ENCODE results near the gene KCND2. TPM values are rescaled to one million over a fixed set of nuclear protein-coding genes. Genes with fewer than 3 reads are reported as not detected.

KCND2 gene
- total RNA-seq, 4 donors from 2014 or later, result 0.96 to 3.8 (median 1.7) TPM

- TF ChIP-seq CTCF (IDR thresholded peaks at IDR 0.05), result no peak
- ATAC-seq (ENCODE audit: low FRiP score) (peak; percentile 32), DNase-seq (ENCODE audit: low spot score) (no peak)
Observed at GRCh38 chr7:120402801-120403200, 129.8 kb downstream of the KCND2 start.

GRCh38 chr7:120404042-120404441 is 131.1 kb downstream of the KCND2 start:
- DNase-seq (ENCODE audit: low spot score) (no peak), ATAC-seq (ENCODE audit: low FRiP score) (no peak)
- TF ChIP-seq CTCF (IDR thresholded peaks at IDR 0.05), result no peak

GRCh38 chr7:120405652-120406051 is 132.7 kb downstream of the KCND2 start:
- TF ChIP-seq CTCF (IDR thresholded peaks at IDR 0.05), result no peak
- ATAC-seq (ENCODE audit: low FRiP score) (no peak), DNase-seq (ENCODE audit: low spot score) (no peak)

GRCh38 chr7:120407010-120407409 is 134.0 kb downstream of the KCND2 start:
- ATAC-seq (ENCODE audit: low FRiP score) (no peak), DNase-seq (ENCODE audit: low spot score) (no peak)
- no peak for TF ChIP-seq CTCF (IDR thresholded peaks at IDR 0.05)

GRCh38 chr7:120412139-120413050 is 139.4 kb downstream of the KCND2 start:
- ATAC-seq (ENCODE audit: low FRiP score) (no peak), DNase-seq (ENCODE audit: low spot score) (no peak)
- TF ChIP-seq CTCF (IDR thresholded peaks at IDR 0.05), result no peak

- no peak for DNase-seq (ENCODE audit: low spot score)
- no peak for ATAC-seq (ENCODE audit: low FRiP score)
- TF ChIP-seq CTCF (IDR thresholded peaks at IDR 0.05), result no peak
Observed at GRCh38 chr7:120413164-120413563, 140.2 kb downstream of the KCND2 start.
